IMR-90 (cell line): ENCODE results near the gene ATXN7L2. TPM values are rescaled to one million over a fixed set of nuclear protein-coding genes. Genes with fewer than 3 reads are reported as not detected.
A peak's percentile ranks its signal among the peaks of the same experiment; 100 is the strongest.

ENCODE experiments used
- ATAC-seq: fragments of 200-7000 bp; cut with Tn5 transposase; 2 replicates; pipeline ENCODE4 v1.9.1; 2020; ENCODE audit warnings: low read depth, mild to moderate bottlenecking, moderate library complexity
- BruUV-seq: library from RNA; stranded (reverse); fragments of 400-500 nt; replicated peaks from 2 replicates; lab custom pipeline; 2021; lab: Mats Ljungman, UMichigan
- CTCF ChIA-PET: fragments of 300-600 bp; formaldehyde crosslinking; extraction: SDS; loops from one replicate; lab custom pipeline; 2021; ENCODE audit warnings: antibody characterized with exemption; lab: Yijun Ruan, JAX
- POLR2A ChIA-PET: fragments of 300-600 bp; sonication (Branson Sonifier 250); formaldehyde crosslinking; loops from one replicate; lab custom pipeline; 2022; ENCODE audit warnings: antibody characterized with exemption; ENCODE audit not compliant: unreplicated experiment; lab: Charles Lee
- DNase-seq: peaks from one replicate; pipeline ENCODE4 v3.0.0; 2013
- H2AFZ ChIP-seq: replicated peaks from 2 replicates; pipeline ENCODE3; 2013; ENCODE audit warnings: low read length, mild to moderate bottlenecking; ENCODE audit not compliant: poor library complexity
- H2AK5ac ChIP-seq: 2 replicates; pipeline ENCODE4 v1.6.1; 2013; ENCODE audit warnings: low read depth, low read length, inconsistent platforms
- H2AK9ac ChIP-seq: replicated peaks from 2 replicates; pipeline ENCODE3; 2013; ENCODE audit warnings: mild to moderate bottlenecking, low read depth, low read length, moderate library complexity; ENCODE audit not compliant: poor library complexity
- H2BK120ac ChIP-seq: 2 replicates; pipeline ENCODE4 v1.6.1; 2013; ENCODE audit warnings: low read depth, low read length, inconsistent platforms
- H2BK15ac ChIP-seq: 3 replicates; pipeline ENCODE4 v1.6.1; 2013; ENCODE audit warnings: low read depth, low read length, inconsistent platforms
- H2BK20ac ChIP-seq: 2 replicates; pipeline ENCODE4 v1.6.1; 2013; ENCODE audit warnings: low read depth, mild to moderate bottlenecking, inconsistent platforms, low read length, moderate library complexity
- H2BK5ac ChIP-seq: 2 replicates; pipeline ENCODE4 v1.6.1; 2013; ENCODE audit warnings: mild to moderate bottlenecking, low read depth, low read length, inconsistent platforms; ENCODE audit not compliant: poor library complexity, severe bottlenecking
- H3K14ac ChIP-seq: replicated peaks from 2 replicates; pipeline ENCODE4 v1.6.1; 2013; ENCODE audit warnings: low read depth, low read length, inconsistent platforms
- H3K18ac ChIP-seq: 2 replicates; pipeline ENCODE4 v1.6.1; 2013; ENCODE audit warnings: low read depth, low read length, control low read depth
- H3K23ac ChIP-seq: 2 replicates; pipeline ENCODE4 v1.6.1; 2013; ENCODE audit warnings: low read depth, low read length, inconsistent platforms
- H3K27ac ChIP-seq: 2 replicates; pipeline ENCODE4 v1.5.1; 2013; ENCODE audit warnings: mild to moderate bottlenecking, control low read depth, low read length; ENCODE audit not compliant: insufficient read depth
- H3K27me3 ChIP-seq: 2 replicates; pipeline ENCODE4 v1.6.1; 2013; ENCODE audit warnings: low read length; ENCODE audit not compliant: control insufficient read depth, insufficient read depth
- H3K36me3 ChIP-seq: 2 replicates; pipeline ENCODE4 v1.6.1; 2013; ENCODE audit warnings: low read length, mixed read lengths; ENCODE audit not compliant: control insufficient read depth, insufficient read depth
- H3K4ac ChIP-seq: 2 replicates; pipeline ENCODE4 v1.6.1; 2013; ENCODE audit warnings: low read depth, low read length, inconsistent platforms
- H3K4me1 ChIP-seq: 2 replicates; pipeline ENCODE4 v1.6.1; 2013; ENCODE audit warnings: low read length, mixed read lengths; ENCODE audit not compliant: control insufficient read depth, insufficient read depth
- H3K4me2 ChIP-seq: 2 replicates; pipeline ENCODE4 v1.6.1; 2013; ENCODE audit warnings: low read depth, mild to moderate bottlenecking, control low read depth, low read length, moderate library complexity
- H3K4me3 ChIP-seq: 2 replicates; pipeline ENCODE4 v1.5.1; 2013; ENCODE audit warnings: low read depth, mild to moderate bottlenecking, control low read depth, low read length, moderate library complexity; ENCODE audit not compliant: insufficient read depth
- H3K56ac ChIP-seq: 2 replicates; pipeline ENCODE4 v1.6.1; 2013; ENCODE audit warnings: low read length, inconsistent platforms; ENCODE audit not compliant: insufficient read depth; ENCODE audit errors: extremely low read depth
- H3K79me1 ChIP-seq, 2 experiments: 2 replicates each; pipeline ENCODE4 v1.6.1; 2013; ENCODE audit warnings: low read length in 2 of 2, inconsistent platforms in 1 of 2, low read depth in 1 of 2
- H3K9ac ChIP-seq: 2 replicates; pipeline ENCODE4 v1.6.1; 2013; ENCODE audit warnings: low read depth, low read length, control low read depth
- H3K9me1 ChIP-seq: 2 replicates; pipeline ENCODE4 v1.6.1; 2013; ENCODE audit warnings: low read length, inconsistent platforms; ENCODE audit not compliant: insufficient read depth
- H3K9me3 ChIP-seq: 2 replicates; pipeline ENCODE4 v1.6.1; 2013; ENCODE audit warnings: low read length; ENCODE audit not compliant: control insufficient read depth, insufficient read depth
- H4K20me1 ChIP-seq: 2 replicates; pipeline ENCODE4 v1.6.1; 2013; ENCODE audit warnings: low read length, inconsistent platforms; ENCODE audit not compliant: insufficient read depth
- H4K5ac ChIP-seq: 2 replicates; pipeline ENCODE4 v1.6.1; 2013; ENCODE audit warnings: mild to moderate bottlenecking, low read depth, low read length, control low read depth
- H4K8ac ChIP-seq, 2 experiments: 2 replicates each; pipeline ENCODE4 v1.6.1; 2013; ENCODE audit warnings: low read depth in 2 of 2, low read length in 2 of 2, control low read depth in 1 of 2, inconsistent platforms in 1 of 2
- H4K91ac ChIP-seq: 2 replicates; pipeline ENCODE4 v1.6.1; 2013; ENCODE audit warnings: low read depth, low read length, inconsistent platforms; ENCODE audit not compliant: insufficient read depth
- BHLHE40 ChIP-seq: fragments of 150-350 bp; IDR thresholded peaks from 2 replicates; pipeline ENCODE4 v1.6.1; 2016; ENCODE audit warnings: mild to moderate bottlenecking, low read depth, low read length
- CEBPB ChIP-seq: IDR thresholded peaks from 2 replicates; pipeline ENCODE4 v1.6.1; 2012; ENCODE audit warnings: low read depth, low read length, improper control_type of control experiment
- CHD1 ChIP-seq: IDR thresholded peaks from 2 replicates; pipeline ENCODE4 v1.6.1; 2012; ENCODE audit warnings: low read depth, low read length, improper control_type of control experiment
- CTCF ChIP-seq: conservative IDR thresholded peaks from 2 replicates; pipeline ENCODE4 v1.5.1; 2012; ENCODE audit warnings: mild to moderate bottlenecking, low read depth, low read length, improper control_type of control experiment
- FOS ChIP-seq: fragments of 150-350 bp; IDR thresholded peaks from 2 replicates; pipeline ENCODE4 v1.6.1; 2016; ENCODE audit warnings: low read depth, low read length
- MAFK ChIP-seq: IDR thresholded peaks from 2 replicates; pipeline ENCODE4 v1.6.1; 2012; ENCODE audit warnings: low read depth, low read length, improper control_type of control experiment
- NFE2L2 ChIP-seq: fragments of 150-350 bp; IDR thresholded peaks from 2 replicates; pipeline ENCODE4 v1.6.1; 2016; ENCODE audit warnings: low read depth, mild to moderate bottlenecking, low read length
- POLR2A ChIP-seq: IDR thresholded peaks from 2 replicates; pipeline ENCODE4 v1.6.1; 2012; ENCODE audit warnings: mild to moderate bottlenecking, low read depth, low read length
- RAD21 ChIP-seq: IDR thresholded peaks from 2 replicates; pipeline ENCODE4 v1.6.1; 2012; ENCODE audit warnings: low read length, improper control_type of control experiment
- RCOR1 ChIP-seq: IDR thresholded peaks from 2 replicates; pipeline ENCODE4 v1.6.1; 2012; ENCODE audit warnings: mild to moderate bottlenecking, low read length, improper control_type of control experiment; ENCODE audit not compliant: insufficient replicate concordance
- RFX5 ChIP-seq: IDR thresholded peaks from 2 replicates; pipeline ENCODE4 v1.8.0; 2012; ENCODE audit warnings: low read depth, mild to moderate bottlenecking, low read length, moderate library complexity
- SMC3 ChIP-seq: fragments of 150-350 bp; IDR thresholded peaks from 2 replicates; pipeline ENCODE4 v1.6.1; 2016; ENCODE audit warnings: low read depth, mild to moderate bottlenecking, antibody characterized with exemption, low read length, moderate library complexity
- USF2 ChIP-seq: fragments of 150-350 bp; IDR thresholded peaks from 2 replicates; pipeline ENCODE4 v1.6.1; 2017; ENCODE audit warnings: mild to moderate bottlenecking, antibody characterized with exemption, low read length, low read depth
- WGBS, 2 experiments: methylation state at CpG; one replicate each; pipeline versions ENCODE4 v1.1.5 to v1.1.7; 2013; ENCODE audit warnings: missing lambda C conversion rate in 2 of 2; ENCODE audit not compliant: insufficient read length in 1 of 2; ENCODE audit errors: extremely low coverage in 2 of 2; 5-methylcytosine and 5-hydroxymethylcytosine counted together
- dilution Hi-C: fragments of 300-500 bp; cut with HindIII; formaldehyde crosslinking; loops from one replicate; pipeline ENCODE4 v1.14.3; 2018; ENCODE audit warnings: low sequenced_read_pairs; ENCODE audit not compliant: unreplicated experiment
- in situ Hi-C: fragments of 300-500 bp; cut with MboI; formaldehyde crosslinking; loops from 3 replicates; pipeline ENCODE4 v1.14.3; 2019; ENCODE audit warnings: low sequenced_read_pairs, inconsistent platforms, mixed read lengths
- intact Hi-C: fragments of 100-400 bp; cut with micrococcal nuclease; formaldehyde crosslinking; loops from 2 replicates; pipeline ENCODE4 v1.10.0; 2022
- polyA plus RNA-seq, 3 experiments: library from polyadenylated mRNA; depleted of rRNA; stranded (reverse); fragments of >200 nt; gene quantifications; 2 replicates each; pipeline ENCODE4 v1.2.3, GENCODE V29; 2012; ENCODE audit warnings: low replicate concordance in 1 of 3
- total RNA-seq: library from RNA; depleted of rRNA; stranded (reverse); fragments of >200 nt; gene quantifications from 2 replicates; pipeline ENCODE4 v1.2.3, GENCODE V29; 2012

ATXN7L2 gene
- total and polyA plus RNA-seq, 2 of the 4 experiments (the other 2 are of a cell fraction), result 1.3 to 4.8 TPM

- no peak for TF ChIP-seq FOS
Observed at GRCh38 chr1:109498161-109498801, 14.6 kb downstream of the ATXN7L2 start (continued).

- Histone ChIP-seq H2AFZ (peak overlapping the region; percentile 44), H3K9me1 (peaks cover 24% of the 10 kb centered on the region), H3K27ac (peak overlapping the region; percentile 14; the same call in 1 of the 2 replicates), H3K36me3 (peaks cover 13% of the 10 kb centered on the region), H3K27me3 (no peaks in the 10 kb centered on the region), H3K18ac (no peak overlapping the region), H4K8ac (no peak overlapping the region), H3K4ac (peak overlapping the region; percentile 18; the same call in 1 of the 2 replicates), H3K9me3 (no peaks in the 10 kb centered on the region), H2BK5ac (no peak overlapping the region), H3K4me1 (peaks cover 29% of the 10 kb centered on the region), H3K23ac (no peak overlapping the region), H3K14ac (no peak overlapping the region), H2AK5ac (no peak overlapping the region), H3K56ac (no peak overlapping the region), H3K4me2 (no peak overlapping the region), H2BK20ac (no peak overlapping the region; the same call in 1 of the 2 replicates), H4K20me1 (peaks cover 13% of the 10 kb centered on the region; the same call in 1 of the 2 replicates), H4K5ac (no peak overlapping the region; the same call in 1 of the 2 replicates), H2AK9ac (peak overlapping the region; percentile 46), H3K4me3 (no peak overlapping the region), H2BK15ac (no peak overlapping the region), H4K91ac (no peak overlapping the region), H2BK120ac (no peak overlapping the region), H3K9ac (no peak overlapping the region), H3K79me1 (peaks cover 15 to 59% of the 10 kb centered on the region in 2 experiments)
- CTCF ChIA-PET, result interaction anchor here (0.5 to 5.1 kb wide), 10 partner anchors 8 to 548 kb away, joined by 3 to 51 read pairs (median 4); partner anchors contain the start of gene AMIGO1
- intact Hi-C loops, result no loop called here
- in situ Hi-C loops, result loop anchor here (5.0 kb wide), 1 partner anchor 33 kb away; no protein-coding TSS in a partner anchor
- POLR2A ChIA-PET, result no interaction called here
- no peak for ATAC-seq
- WGBS, 2 experiments, result no CpG with 5 or more reads among the region's 7 CpGs
- no peak for DNase-seq
- no TSS peak for BruUV-seq
- dilution Hi-C loops, result no loop called here
- no peak for TF ChIP-seq NFE2L2
- no peak for TF ChIP-seq CHD1
- no peak for TF ChIP-seq FOS
- TF ChIP-seq BHLHE40, result no peak
- TF ChIP-seq MAFK, result no peak
- no peak for TF ChIP-seq RAD21
- TF ChIP-seq RCOR1, result no peak
- no peak for TF ChIP-seq USF2
- TF ChIP-seq SMC3, result no peak
- TF ChIP-seq CEBPB, result no peak
- TF ChIP-seq RFX5, result no peak
- TF ChIP-seq CTCF, result no peak
- TF ChIP-seq POLR2A, result no peak
Observed at GRCh38 chr1:109499081-109499480, 15.4 kb downstream of the ATXN7L2 start.
